Esophagus (tissue), 2 donors: ENCODE measurements around the gene ATP9A. TPM values are rescaled to one million over a fixed set of nuclear protein-coding genes. Genes with fewer than 3 reads are reported as not detected.

Source experiments
- H3K27ac ChIP-seq, 2 donors: one replicate each; pipeline ENCODE4 v1.5.1; 2013; ENCODE audit warnings: low read depth in 2 of 2, mild to moderate bottlenecking in 2 of 2, inconsistent platforms in 1 of 2, low read length in 1 of 2, moderate library complexity in 1 of 2
- H3K27me3 ChIP-seq, 2 donors: one replicate each; pipeline ENCODE4 v1.6.1; 2013; ENCODE audit warnings: low read length in 2 of 2, control low read depth in 1 of 2, mild to moderate bottlenecking in 1 of 2; ENCODE audit not compliant: insufficient read depth in 2 of 2, control insufficient read depth in 1 of 2
- H3K36me3 ChIP-seq, 2 donors: one replicate each; pipeline ENCODE4 v1.6.1; 2013; ENCODE audit warnings: low read length in 1 of 2; ENCODE audit not compliant: control insufficient read depth in 2 of 2, insufficient read depth in 2 of 2
- H3K4me1 ChIP-seq, 2 donors: one replicate each; pipeline ENCODE4 v1.6.1; 2013; ENCODE audit warnings: low read length in 1 of 2; ENCODE audit not compliant: control insufficient read depth in 2 of 2, insufficient read depth in 2 of 2
- H3K4me3 ChIP-seq, 2 donors: one replicate each; pipeline ENCODE4 v1.5.1; 2013; ENCODE audit warnings: low read length in 2 of 2, mild to moderate bottlenecking in 2 of 2, low read depth in 1 of 2, moderate library complexity in 1 of 2
- H3K9me3 ChIP-seq, 2 donors: one replicate each; pipeline ENCODE4 v1.6.1; 2013; ENCODE audit warnings: mild to moderate bottlenecking in 2 of 2, low read depth in 1 of 2, low read length in 1 of 2, moderate library complexity in 1 of 2; ENCODE audit not compliant: control insufficient read depth in 2 of 2, insufficient read depth in 1 of 2
- WGBS, 2 donors: extraction: QIAGEN DNeasy Blood & Tissue Kit; methylation state at CpG; one replicate each; pipeline ENCODE4 v1.1.7; 2013; 5-methylcytosine and 5-hydroxymethylcytosine counted together
- polyA plus RNA-seq, 2 donors: library from polyadenylated mRNA; stranded (reverse); fragments of 200-250 nt; gene quantifications; one replicate each; pipeline ENCODE4 v1.2.3, GENCODE V29; 2013
- donor health status: healthy with polysubstance abuse.
- donor health status: Bipolar disorder and iron deficiency.

The ATP9A gene
- polyA plus RNA-seq, 2 donors: 5.0 to 7.5 TPM

- H3K4me3 ChIP-seq: no peak overlapping the region
Measured at GRCh38 chr20:51581571-51581970, 186.6 kb downstream of the ATP9A start.

GRCh38 chr20:51579137-51579536 is 189.1 kb downstream of the ATP9A start:
- H3K9me3 ChIP-seq: peaks cover 0 to 2% of the 10 kb centered on the region in 2 donors
- no peaks in the 10 kb centered on the region for H3K27me3 ChIP-seq
- no peak overlapping the region for H3K4me3 ChIP-seq
- H3K4me1 ChIP-seq: peaks cover 0 to 2% of the 10 kb centered on the region in 2 donors
- no peak overlapping the region for H3K27ac ChIP-seq
- no peaks in the 10 kb centered on the region for H3K36me3 ChIP-seq
- 79 to 88% methylated on average over 8 of the region's 8 CpGs for WGBS, 2 donors

More at GRCh38 chr20:51581571-51581970, 186.6 kb downstream of the ATP9A start:
- Histone ChIP-seq H3K4me1 (peaks cover 0 to 4% of the 10 kb centered on the region in 2 donors), H3K27ac (no peak overlapping the region), H3K9me3 (no peaks in the 10 kb centered on the region), H3K27me3 (no peaks in the 10 kb centered on the region), H3K36me3 (no peaks in the 10 kb centered on the region)

DNA sequence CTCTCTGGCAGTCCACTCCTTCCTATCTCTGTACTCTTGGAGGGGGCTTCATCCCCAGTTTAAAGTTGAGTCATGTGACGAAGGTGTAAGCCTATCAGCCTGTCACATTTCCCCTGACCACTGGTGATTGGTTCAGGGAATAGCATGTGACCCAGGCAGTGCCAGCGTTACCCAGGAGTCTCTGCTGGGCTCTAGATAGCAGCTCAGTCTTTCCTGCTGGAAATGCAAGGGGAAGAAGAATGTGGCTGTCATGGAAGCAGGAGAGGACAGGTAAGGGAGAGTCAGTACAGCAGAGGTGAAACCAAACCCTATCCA is 190.1 kb downstream of the ATP9A start:
- Histone ChIP-seq H3K27me3 (no peaks in the 10 kb centered on the region), H3K9me3 (peaks cover 0 to 2% of the 10 kb centered on the region in 2 donors), H3K4me1 (peaks cover 0 to 6% of the 10 kb centered on the region in 2 donors), H3K36me3 (no peaks in the 10 kb centered on the region), H3K27ac (no peak overlapping the region), H3K4me3 (no peak overlapping the region)
- 90 to 93% methylated on average over 2 of the region's 2 CpGs for WGBS, 2 donors

DNA sequence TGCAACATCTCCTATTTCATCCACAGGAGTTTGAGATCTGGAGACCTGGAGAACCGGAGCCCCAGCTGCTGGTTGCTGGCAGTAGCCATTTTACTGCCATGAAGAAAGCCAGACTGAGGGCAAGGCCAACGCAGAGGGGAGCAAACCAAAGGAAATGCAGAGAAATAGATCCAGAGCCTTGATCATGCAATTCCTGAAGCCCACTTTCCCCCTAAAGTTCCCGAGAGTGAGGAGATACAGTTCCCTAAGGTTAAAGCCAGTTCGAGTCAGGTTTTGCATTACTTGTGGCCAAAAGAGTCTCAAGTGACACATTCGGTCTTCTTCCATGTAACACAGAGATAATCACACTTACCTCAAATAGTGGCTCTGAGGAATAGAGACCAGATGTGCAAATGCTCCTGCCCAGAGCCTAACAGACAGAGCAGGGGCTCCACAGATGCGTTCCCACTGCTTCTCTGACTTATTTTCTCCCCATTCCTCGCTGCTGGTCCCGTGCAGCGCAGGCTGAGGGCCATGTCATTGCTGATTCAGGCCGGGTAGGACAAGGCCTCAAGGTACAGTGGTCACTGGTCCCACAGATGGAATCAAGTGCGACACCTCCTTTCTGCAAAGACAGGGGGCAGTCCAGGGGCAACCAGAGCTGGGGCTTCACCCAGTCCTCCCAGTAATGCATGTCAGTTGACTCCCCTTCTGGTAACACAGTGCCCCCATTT is 190.6 kb downstream of the ATP9A start:
- Histone ChIP-seq H3K36me3 (no peaks in the 10 kb centered on the region), H3K4me1 (peaks cover 0 to 6% of the 10 kb centered on the region in 2 donors), H3K9me3 (peaks cover 0 to 2% of the 10 kb centered on the region in 2 donors), H3K27ac (no peak overlapping the region), H3K27me3 (no peaks in the 10 kb centered on the region), H3K4me3 (no peak overlapping the region)
- whole genome bisulfite sequencing, 2 donors: 94% methylated on average over 11 of the region's 11 CpGs

- Histone ChIP-seq H3K27ac (no peak overlapping the region), H3K27me3 (no peaks in the 10 kb centered on the region), H3K36me3 (no peaks in the 10 kb centered on the region), H3K4me1 (peaks cover 0 to 6% of the 10 kb centered on the region in 2 donors), H3K4me3 (no peak overlapping the region), H3K9me3 (peaks cover 0 to 2% of the 10 kb centered on the region in 2 donors)
- 89 to 92% methylated on average over 3 of the region's 3 CpGs for WGBS, 2 donors
Measured at GRCh38 chr20:51575486-51575885, 192.7 kb downstream of the ATP9A start.

GRCh38 chr20:51574248-51575033 is 193.7 kb downstream of the ATP9A start:
- Histone ChIP-seq H3K27me3 (no peaks in the 10 kb centered on the region), H3K9me3 (peaks cover 0 to 2% of the 10 kb centered on the region in 2 donors), H3K27ac (no peak overlapping the region), H3K4me3 (no peak overlapping the region), H3K36me3 (no peaks in the 10 kb centered on the region), H3K4me1 (peaks cover 0 to 6% of the 10 kb centered on the region in 2 donors)
- WGBS, 2 donors: 85 to 89% methylated on average over 6 of the region's 6 CpGs

GRCh38 chr20:51573576-51574243 is 194.5 kb downstream of the ATP9A start:
- 36 to 50% methylated on average over 8 of the region's 8 CpGs for WGBS, 2 donors

GRCh38 chr20:51571460-51571794 is 196.8 kb downstream of the ATP9A start:
- peaks cover 0 to 6% of the 10 kb centered on the region in 2 donors for H3K4me1 ChIP-seq
- H3K27me3 ChIP-seq: no peaks in the 10 kb centered on the region
- H3K27ac ChIP-seq: no peak overlapping the region
- 84 to 96% methylated on average over 4 of the region's 4 CpGs for WGBS, 2 donors
- peaks cover 0 to 2% of the 10 kb centered on the region in 2 donors for H3K9me3 ChIP-seq
- H3K36me3 ChIP-seq: no peaks in the 10 kb centered on the region
- H3K4me3 ChIP-seq: no peak overlapping the region

More at GRCh38 chr20:51573576-51574243, 194.5 kb downstream of the ATP9A start:
- H3K27ac ChIP-seq: no peak overlapping the region
- H3K4me3 ChIP-seq: no peak overlapping the region
- H3K36me3 ChIP-seq: no peaks in the 10 kb centered on the region
- peaks cover 0 to 6% of the 10 kb centered on the region in 2 donors for H3K4me1 ChIP-seq
- peaks cover 0 to 2% of the 10 kb centered on the region in 2 donors for H3K9me3 ChIP-seq
- no peaks in the 10 kb centered on the region for H3K27me3 ChIP-seq

DNA sequence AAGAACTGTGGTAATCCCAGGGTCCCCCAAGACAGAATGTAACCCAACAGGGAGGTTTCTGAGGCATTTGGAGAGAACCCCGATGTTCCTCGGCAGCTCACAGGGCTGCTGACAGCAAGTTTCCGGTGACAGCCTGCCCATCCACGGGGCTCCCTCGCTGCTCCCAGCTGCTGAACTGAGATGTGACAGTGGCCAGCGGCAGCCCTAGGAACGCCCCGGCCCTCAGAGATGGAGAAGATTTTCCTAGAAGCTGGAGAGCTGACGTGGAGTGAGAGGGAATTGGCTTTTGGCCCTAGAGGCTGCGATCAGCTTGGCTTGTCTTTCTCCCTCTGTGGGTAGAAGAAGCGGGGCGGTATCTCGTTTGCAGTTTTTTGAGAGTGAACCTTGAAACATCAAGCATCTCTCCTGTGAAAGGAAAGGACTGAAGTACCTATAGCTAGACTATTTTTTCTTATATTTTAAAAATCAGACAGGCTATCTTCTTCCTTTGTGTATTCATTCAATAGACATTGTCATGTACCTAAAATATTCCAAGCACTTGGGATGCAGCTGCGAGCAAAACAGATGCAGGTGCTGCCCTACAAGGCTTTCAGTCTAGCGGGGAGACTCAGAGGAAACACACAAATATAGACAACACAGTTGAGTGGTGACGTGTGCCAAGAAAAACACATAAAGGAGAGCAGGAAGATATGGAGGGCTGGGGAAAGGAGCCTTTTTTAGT is 197.3 kb downstream of the ATP9A start:
- H3K27me3 ChIP-seq: no peaks in the 10 kb centered on the region
- H3K36me3 ChIP-seq: no peaks in the 10 kb centered on the region
- peaks cover 0 to 6% of the 10 kb centered on the region in 2 donors for H3K4me1 ChIP-seq
- H3K27ac ChIP-seq: no peak overlapping the region
- no peak overlapping the region for H3K4me3 ChIP-seq
- peaks cover 0 to 2% of the 10 kb centered on the region in 2 donors for H3K9me3 ChIP-seq
- WGBS, 2 donors: 58% methylated on average over 16 of the region's 16 CpGs
